WTC11 (cell line): ENCODE measurements around the gene KRT16. TPM values are rescaled to one million over a fixed set of nuclear protein-coding genes. Genes with fewer than 3 reads are reported as not detected.
"Not testable (repeated sequence)": the region's sequence is repeated elsewhere in the genome, so short reads cannot be mapped to it uniquely, and the experiment has no call there.

Experiments used
- ATAC-seq: fragments of 200-7000 bp; cut with Tn5 transposase; 2 replicates; pipeline ENCODE4 v1.10.0; 2021; ENCODE audit warnings: mild to moderate bottlenecking, moderate library complexity
- CTCF ChIA-PET: fragments of 300-600 bp; sonication (Branson Sonifier 250); formaldehyde crosslinking; loops from one replicate; lab custom pipeline; 2021; ENCODE audit warnings: antibody characterized with exemption; lab: Charles Lee
- POLR2A ChIA-PET: fragments of 350-600 bp; sonication (Branson Sonifier 250); formaldehyde crosslinking; loops from one replicate; lab custom pipeline; 2021; ENCODE audit warnings: antibody characterized with exemption; lab: Charles Lee
- DNase-seq: peaks from one replicate; pipeline ENCODE4 v3.0.0; 2021; ENCODE audit warnings: low spot score
- H3K27ac Mint-ChIP-seq: 2 replicates; pipeline ENCODE4 v1.8.0; 2021; ENCODE audit warnings: mixed read lengths
- H3K27me3 Mint-ChIP-seq: 2 replicates; pipeline ENCODE4 v1.8.0; 2021; ENCODE audit warnings: low read depth, mild to moderate bottlenecking, moderate library complexity, mixed read lengths
- H3K36me3 Mint-ChIP-seq: 2 replicates; pipeline ENCODE4 v1.8.0; 2021; ENCODE audit warnings: mixed read lengths
- H3K4me1 Mint-ChIP-seq: 2 replicates; pipeline ENCODE4 v1.8.0; 2022; ENCODE audit warnings: mixed read lengths
- H3K4me3 Mint-ChIP-seq: 2 replicates; pipeline ENCODE4 v1.8.0; 2021; ENCODE audit warnings: mild to moderate bottlenecking, moderate library complexity, mixed read lengths
- H3K9me3 Mint-ChIP-seq: 2 replicates; pipeline ENCODE4 v1.8.0; 2021; ENCODE audit warnings: mixed read lengths
- CBFB ChIP-seq: sonication (generic); formaldehyde crosslinking; IDR thresholded peaks from 2 replicates; pipeline ENCODE4 v1.8.1; 2022; ENCODE audit warnings: mild to moderate bottlenecking, low read depth, missing genetic modification reagents
- ETV6 ChIP-seq: sonication (generic); formaldehyde crosslinking; IDR thresholded peaks from 2 replicates; pipeline ENCODE4 v1.8.1; 2022; ENCODE audit warnings: mild to moderate bottlenecking, missing genetic modification reagents
- FOXK1 ChIP-seq: sonication (generic); formaldehyde crosslinking; IDR thresholded peaks from 2 replicates; pipeline ENCODE4 v1.8.0; 2022; ENCODE audit warnings: mild to moderate bottlenecking, moderate library complexity, missing genetic modification reagents
- GABPB1 ChIP-seq: sonication (generic); formaldehyde crosslinking; IDR thresholded peaks from 2 replicates; pipeline ENCODE4 v1.8.1; 2023; ENCODE audit warnings: mild to moderate bottlenecking, missing genetic modification reagents
- GRHL2 ChIP-seq: fragments of 250-450 bp; sonication (Bioruptor Pico); IDR thresholded peaks from 2 replicates; pipeline ENCODE4 v1.8.0; 2022; ENCODE audit warnings: mild to moderate bottlenecking, moderate library complexity; ENCODE audit not compliant: insufficient replicate concordance, severe bottlenecking
- IRF2 ChIP-seq: sonication (generic); formaldehyde crosslinking; IDR thresholded peaks from 2 replicates; pipeline ENCODE4 v1.8.0; 2022; ENCODE audit warnings: low read depth, missing genetic modification reagents, borderline replicate concordance
- NFE2L1 ChIP-seq: sonication (generic); formaldehyde crosslinking; IDR thresholded peaks from 2 replicates; pipeline ENCODE4 v1.8.1; 2023; ENCODE audit warnings: missing genetic modification reagents
- OVOL2 ChIP-seq: fragments of 250-450 bp; sonication (Bioruptor Pico); IDR thresholded peaks from 2 replicates; pipeline ENCODE4 v1.9.0; 2021; ENCODE audit warnings: mild to moderate bottlenecking, borderline replicate concordance
- PRRX2 ChIP-seq: fragments of 250-450 bp; sonication (Bioruptor Pico); IDR thresholded peaks from 2 replicates; pipeline ENCODE4 v1.8.0; 2021; ENCODE audit warnings: mild to moderate bottlenecking
- RELA ChIP-seq: sonication (generic); formaldehyde crosslinking; IDR thresholded peaks from 2 replicates; pipeline ENCODE4 v1.8.1; 2022; ENCODE audit warnings: missing genetic modification reagents, mild to moderate bottlenecking, borderline replicate concordance
- RORB ChIP-seq: fragments of 250-450 bp; sonication (Bioruptor Pico); IDR thresholded peaks from 2 replicates; pipeline ENCODE4 v1.9.0; 2021; ENCODE audit warnings: mild to moderate bottlenecking
- SMAD3 ChIP-seq: sonication (generic); formaldehyde crosslinking; IDR thresholded peaks from 2 replicates; pipeline ENCODE4 v1.8.0; 2022; ENCODE audit warnings: missing genetic modification reagents, mild to moderate bottlenecking, borderline replicate concordance
- SMAD4 ChIP-seq: sonication (generic); formaldehyde crosslinking; IDR thresholded peaks from 2 replicates; pipeline ENCODE4 v1.8.0; 2022; ENCODE audit warnings: mild to moderate bottlenecking, missing genetic modification reagents
- TP53 ChIP-seq: sonication (generic); formaldehyde crosslinking; IDR thresholded peaks from 2 replicates; pipeline ENCODE4 v1.8.1; 2023; ENCODE audit warnings: mild to moderate bottlenecking, missing genetic modification reagents
- ZNF396 ChIP-seq: fragments of 250-450 bp; sonication (Bioruptor Pico); IDR thresholded peaks from 2 replicates; pipeline ENCODE4 v1.8.0; 2021; ENCODE audit warnings: mild to moderate bottlenecking, moderate library complexity, borderline replicate concordance
- ZNF423 ChIP-seq: fragments of 250-450 bp; sonication (Bioruptor Pico); IDR thresholded peaks from 2 replicates; pipeline ENCODE4 v2.1.2; 2022; ENCODE audit warnings: mild to moderate bottlenecking, moderate library complexity
- total RNA-seq: library from RNA; stranded (reverse); gene quantifications from 3 replicates; pipeline ENCODE4 v1.2.3, GENCODE V29; 2021
- TF ChIP-seq, protein P1 (sequence below): sonication (generic); formaldehyde crosslinking; IDR thresholded peaks from 2 replicates; pipeline ENCODE4 v1.8.0; 2022; ENCODE audit warnings: mild to moderate bottlenecking, missing genetic modification reagents
- TF ChIP-seq, protein P2 (sequence below): sonication (generic); formaldehyde crosslinking; IDR thresholded peaks from 2 replicates; pipeline ENCODE4 v1.8.1; 2022; ENCODE audit warnings: low read depth, mild to moderate bottlenecking, moderate library complexity, missing genetic modification reagents, borderline replicate concordance
- TF ChIP-seq, protein P3 (sequence below): sonication (generic); formaldehyde crosslinking; IDR thresholded peaks from 2 replicates; pipeline ENCODE4 v1.8.1; 2023; ENCODE audit warnings: mild to moderate bottlenecking, missing genetic modification reagents
- TF ChIP-seq, protein P4 (sequence below): fragments of 250-450 bp; sonication (Bioruptor Pico); IDR thresholded peaks from 2 replicates; pipeline ENCODE4 v1.8.0; 2021; ENCODE audit warnings: mild to moderate bottlenecking

Gene KRT16
- total RNA-seq, 1 experiment from 2014 or later: not detected

DNA sequence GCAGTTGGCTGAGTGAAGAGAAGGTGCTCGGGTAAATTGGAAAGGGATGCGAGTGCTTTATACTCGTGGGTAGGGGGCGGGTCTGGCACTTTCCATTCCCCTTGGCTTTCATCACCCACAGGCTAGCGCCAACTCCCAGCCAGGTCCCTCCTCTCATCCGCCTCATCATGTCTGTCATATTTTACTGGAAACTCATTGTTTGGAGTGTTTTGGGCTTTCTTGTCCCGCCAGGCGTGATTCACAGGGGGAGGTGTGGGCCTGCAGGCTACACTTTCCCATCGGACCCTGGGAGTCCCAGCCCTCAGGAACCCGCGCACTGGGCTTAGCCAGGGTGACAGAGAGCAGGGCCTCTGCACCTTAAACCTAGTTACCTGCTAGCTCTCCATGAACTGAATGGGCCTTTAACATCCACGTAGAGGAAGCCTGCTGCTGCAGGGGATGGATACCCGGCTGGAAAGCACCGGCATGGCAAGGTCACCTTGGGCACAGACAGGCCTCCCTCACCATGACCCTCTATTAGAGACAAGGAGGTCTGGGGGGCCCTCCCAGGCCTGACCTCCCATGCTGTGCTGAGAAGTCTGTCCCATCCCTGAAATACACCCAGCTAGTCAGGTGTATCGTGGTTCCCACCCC lies 25.6 kb downstream of the KRT16 start, which contains the start of gene KRT14:
Gene KRT14 (minus strand): TSS at position 33 of the 633 bp plus-strand sequence. CDS start 61 bp downstream, outside the sequence.
- no peak within 1 kb of the TSS for H3K27ac Mint-ChIP-seq
- no peak for DNase-seq
- H3K36me3 Mint-ChIP-seq: no peaks in the 10 kb centered on the region
- H3K4me1 Mint-ChIP-seq: peaks cover 3% of the 10 kb centered on the region
- ChIA-PET CTCF (interaction anchor here (2.3 kb wide), 1 partner anchor 76 kb away, joined by 6 read pairs; no protein-coding TSS in a partner anchor), POLR2A (no interaction called here)
- no peak within 1 kb of the TSS for H3K4me3 Mint-ChIP-seq
- TF ChIP-seq SMAD4 (CRISPR knock-in tag): no peak
- no peak for TF ChIP-seq PRRX2 (CRISPR knock-in tag)
- no peak for TF ChIP-seq CBFB (CRISPR knock-in tag)
- no peak for TF ChIP-seq GRHL2
- TF ChIP-seq, protein P1, sequence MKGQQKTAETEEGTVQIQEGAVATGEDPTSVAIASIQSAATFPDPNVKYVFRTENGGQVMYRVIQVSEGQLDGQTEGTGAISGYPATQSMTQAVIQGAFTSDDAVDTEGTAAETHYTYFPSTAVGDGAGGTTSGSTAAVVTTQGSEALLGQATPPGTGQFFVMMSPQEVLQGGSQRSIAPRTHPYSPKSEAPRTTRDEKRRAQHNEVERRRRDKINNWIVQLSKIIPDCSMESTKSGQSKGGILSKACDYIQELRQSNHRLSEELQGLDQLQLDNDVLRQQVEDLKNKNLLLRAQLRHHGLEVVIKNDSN (CRISPR knock-in tag): no peak
- TF ChIP-seq OVOL2 (CRISPR knock-in tag): no peak
- no peak for TF ChIP-seq ZNF423 (CRISPR knock-in tag)
- no peak for TF ChIP-seq NFE2L1
- TF ChIP-seq ETV6 (CRISPR knock-in tag): no peak
- TF ChIP-seq, protein P2, sequence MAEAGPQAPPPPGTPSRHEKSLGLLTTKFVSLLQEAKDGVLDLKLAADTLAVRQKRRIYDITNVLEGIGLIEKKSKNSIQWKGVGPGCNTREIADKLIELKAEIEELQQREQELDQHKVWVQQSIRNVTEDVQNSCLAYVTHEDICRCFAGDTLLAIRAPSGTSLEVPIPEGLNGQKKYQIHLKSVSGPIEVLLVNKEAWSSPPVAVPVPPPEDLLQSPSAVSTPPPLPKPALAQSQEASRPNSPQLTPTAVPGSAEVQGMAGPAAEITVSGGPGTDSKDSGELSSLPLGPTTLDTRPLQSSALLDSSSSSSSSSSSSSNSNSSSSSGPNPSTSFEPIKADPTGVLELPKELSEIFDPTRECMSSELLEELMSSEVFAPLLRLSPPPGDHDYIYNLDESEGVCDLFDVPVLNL (CRISPR knock-in tag): no peak
- TF ChIP-seq FOXK1 (CRISPR knock-in tag): no peak
- TF ChIP-seq SMAD3: no peak
- no peak for TF ChIP-seq IRF2
- H3K9me3 Mint-ChIP-seq: no peaks in the 10 kb centered on the region
- no peak for ATAC-seq
- H3K27me3 Mint-ChIP-seq: peaks cover 4% of the 10 kb centered on the region; the same call in 1 of the 2 replicates

DNA sequence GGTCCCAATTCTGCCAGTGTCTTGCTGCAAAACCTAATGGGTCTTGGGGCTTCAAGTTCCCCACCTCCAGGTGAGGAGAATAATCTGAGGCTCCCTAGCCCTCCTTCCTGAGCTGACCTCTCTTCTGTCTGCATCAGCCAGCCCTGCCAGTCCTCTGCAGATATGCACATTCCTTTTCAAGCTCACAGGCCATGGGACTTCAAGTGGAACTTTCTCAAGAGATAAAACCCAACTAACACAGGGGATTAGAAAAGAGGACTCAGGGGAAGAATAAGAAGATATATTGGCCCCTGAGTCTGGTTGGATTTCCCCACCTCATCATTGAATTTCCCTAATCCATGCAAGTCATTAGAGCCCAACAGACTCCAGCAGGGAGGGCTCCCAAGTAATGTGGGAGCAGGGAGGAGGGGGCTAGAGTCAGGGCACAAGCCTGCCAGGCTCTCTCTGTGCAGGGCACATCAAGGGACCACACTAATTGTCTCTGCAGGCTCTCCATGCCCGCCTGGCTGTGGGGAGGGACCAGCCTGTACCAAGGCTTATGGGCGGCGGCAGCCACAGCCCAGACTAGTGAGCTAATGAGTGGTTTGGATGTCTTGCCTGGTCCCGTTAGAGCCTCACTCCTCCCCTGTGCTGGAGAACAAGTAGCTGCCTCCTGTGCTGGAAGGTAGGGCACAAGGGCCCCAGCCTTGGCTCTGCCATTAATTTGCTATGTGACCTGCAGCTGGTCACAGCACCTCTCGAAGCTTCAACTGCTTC lies 27.1 kb downstream of the KRT16 start:
- H3K36me3 Mint-ChIP-seq: no peaks in the 10 kb centered on the region
- H3K4me1 Mint-ChIP-seq: peaks cover 3% of the 10 kb centered on the region
- TF ChIP-seq, protein P3, sequence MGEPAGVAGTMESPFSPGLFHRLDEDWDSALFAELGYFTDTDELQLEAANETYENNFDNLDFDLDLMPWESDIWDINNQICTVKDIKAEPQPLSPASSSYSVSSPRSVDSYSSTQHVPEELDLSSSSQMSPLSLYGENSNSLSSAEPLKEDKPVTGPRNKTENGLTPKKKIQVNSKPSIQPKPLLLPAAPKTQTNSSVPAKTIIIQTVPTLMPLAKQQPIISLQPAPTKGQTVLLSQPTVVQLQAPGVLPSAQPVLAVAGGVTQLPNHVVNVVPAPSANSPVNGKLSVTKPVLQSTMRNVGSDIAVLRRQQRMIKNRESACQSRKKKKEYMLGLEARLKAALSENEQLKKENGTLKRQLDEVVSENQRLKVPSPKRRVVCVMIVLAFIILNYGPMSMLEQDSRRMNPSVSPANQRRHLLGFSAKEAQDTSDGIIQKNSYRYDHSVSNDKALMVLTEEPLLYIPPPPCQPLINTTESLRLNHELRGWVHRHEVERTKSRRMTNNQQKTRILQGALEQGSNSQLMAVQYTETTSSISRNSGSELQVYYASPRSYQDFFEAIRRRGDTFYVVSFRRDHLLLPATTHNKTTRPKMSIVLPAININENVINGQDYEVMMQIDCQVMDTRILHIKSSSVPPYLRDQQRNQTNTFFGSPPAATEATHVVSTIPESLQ (CRISPR knock-in tag): no peak
- TF ChIP-seq TP53 (no peak), GABPB1 (CRISPR knock-in tag) (no peak), FOXK1 (CRISPR knock-in tag) (no peak), RORB (no peak), ZNF396 (CRISPR knock-in tag) (no peak), RELA (CRISPR knock-in tag) (no peak)
- TF ChIP-seq, protein P4, sequence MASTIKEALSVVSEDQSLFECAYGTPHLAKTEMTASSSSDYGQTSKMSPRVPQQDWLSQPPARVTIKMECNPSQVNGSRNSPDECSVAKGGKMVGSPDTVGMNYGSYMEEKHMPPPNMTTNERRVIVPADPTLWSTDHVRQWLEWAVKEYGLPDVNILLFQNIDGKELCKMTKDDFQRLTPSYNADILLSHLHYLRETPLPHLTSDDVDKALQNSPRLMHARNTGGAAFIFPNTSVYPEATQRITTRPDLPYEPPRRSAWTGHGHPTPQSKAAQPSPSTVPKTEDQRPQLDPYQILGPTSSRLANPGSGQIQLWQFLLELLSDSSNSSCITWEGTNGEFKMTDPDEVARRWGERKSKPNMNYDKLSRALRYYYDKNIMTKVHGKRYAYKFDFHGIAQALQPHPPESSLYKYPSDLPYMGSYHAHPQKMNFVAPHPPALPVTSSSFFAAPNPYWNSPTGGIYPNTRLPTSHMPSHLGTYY: no peak
- H3K4me3 Mint-ChIP-seq: no peak overlapping the region
- DNase-seq (no peak), ATAC-seq (no peak)
- peaks cover 14% of the 10 kb centered on the region for H3K27me3 Mint-ChIP-seq
- H3K9me3 Mint-ChIP-seq: no peaks in the 10 kb centered on the region
- H3K27ac Mint-ChIP-seq: no peak overlapping the region
- CTCF ChIA-PET: interaction anchor here (1.0 to 3.8 kb wide), 5 partner anchors 24 to 80 kb away, joined by 3 to 22 read pairs (median 6); no protein-coding TSS in a partner anchor
- POLR2A ChIA-PET: no interaction called here

DNA sequence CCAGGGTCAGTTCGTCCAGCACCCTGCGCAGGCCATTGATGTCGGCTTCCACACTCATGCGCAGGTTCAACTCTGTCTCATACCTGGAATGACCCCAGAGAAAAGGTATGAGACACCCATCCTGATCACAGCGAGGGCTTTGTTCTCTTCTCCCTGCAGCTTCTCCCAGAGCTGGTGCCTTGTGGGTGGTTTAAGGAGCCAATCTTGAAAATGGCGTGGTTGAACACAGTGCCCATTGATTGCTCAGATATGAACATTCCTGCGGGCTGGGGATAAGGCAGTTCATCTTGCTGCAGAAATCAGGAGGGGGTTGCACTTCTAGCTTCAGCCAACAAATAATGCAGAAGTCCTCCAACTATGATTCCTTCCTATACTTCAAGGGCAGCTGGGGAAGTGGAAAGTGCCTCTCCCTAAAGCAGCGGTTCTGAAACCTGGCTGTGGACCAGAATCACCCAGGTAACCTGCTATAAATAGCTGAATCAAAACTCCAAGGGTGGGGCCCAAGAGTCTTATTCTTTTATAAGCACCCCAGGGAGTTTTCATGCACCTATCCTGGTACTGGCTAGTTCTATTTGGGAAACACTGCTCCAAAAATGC lies 28.1 kb downstream of the KRT16 start:
- CTCF ChIA-PET: interaction anchor here (0.5 to 3.8 kb wide), 5 partner anchors 35 to 81 kb away, joined by 4 to 22 read pairs (median 6); no protein-coding TSS in a partner anchor
- DNase-seq, POLR2A ChIA-PET, H3K36me3 Mint-ChIP-seq, H3K4me1 Mint-ChIP-seq, H3K27ac Mint-ChIP-seq, ATAC-seq, H3K4me3 Mint-ChIP-seq, H3K9me3 Mint-ChIP-seq: not testable (repeated sequence)
- H3K27me3 Mint-ChIP-seq: peaks cover 23% of the 10 kb centered on the region
